Measurements from ENCODE around the gene FAM120AOS.

Gene FAM120AOS

DNA sequence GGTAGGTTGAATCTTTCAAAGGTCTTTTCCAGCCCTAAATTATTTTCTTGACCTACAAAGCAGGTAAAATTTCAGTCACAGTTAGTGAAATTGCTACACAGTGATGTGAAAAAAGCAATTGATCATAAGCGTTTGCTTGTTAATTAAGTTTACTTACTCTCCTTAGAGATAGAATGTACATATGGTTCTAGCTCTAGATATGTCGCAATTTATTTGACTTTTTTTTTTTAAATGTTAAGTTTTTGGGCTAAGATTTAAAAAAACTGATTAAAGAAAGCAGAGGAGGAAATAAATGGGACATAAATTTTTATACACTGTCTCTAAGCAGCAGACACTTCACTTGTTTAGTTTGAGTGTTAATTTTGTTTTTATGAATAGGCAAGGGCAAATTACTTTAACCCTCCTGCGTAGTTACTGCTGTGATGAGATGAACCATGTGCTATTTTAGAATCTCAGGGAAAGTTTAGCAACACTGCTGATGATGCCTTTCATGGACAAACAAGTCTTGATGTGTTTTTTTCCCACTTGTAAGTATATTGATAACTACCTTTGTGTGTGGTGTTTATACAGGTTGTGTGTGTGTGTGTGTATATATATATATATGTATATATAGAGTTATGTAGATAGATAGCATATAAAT is 38.3 kb upstream of the FAM120AOS start:
- TF ChIP-seq, protein P1, sequence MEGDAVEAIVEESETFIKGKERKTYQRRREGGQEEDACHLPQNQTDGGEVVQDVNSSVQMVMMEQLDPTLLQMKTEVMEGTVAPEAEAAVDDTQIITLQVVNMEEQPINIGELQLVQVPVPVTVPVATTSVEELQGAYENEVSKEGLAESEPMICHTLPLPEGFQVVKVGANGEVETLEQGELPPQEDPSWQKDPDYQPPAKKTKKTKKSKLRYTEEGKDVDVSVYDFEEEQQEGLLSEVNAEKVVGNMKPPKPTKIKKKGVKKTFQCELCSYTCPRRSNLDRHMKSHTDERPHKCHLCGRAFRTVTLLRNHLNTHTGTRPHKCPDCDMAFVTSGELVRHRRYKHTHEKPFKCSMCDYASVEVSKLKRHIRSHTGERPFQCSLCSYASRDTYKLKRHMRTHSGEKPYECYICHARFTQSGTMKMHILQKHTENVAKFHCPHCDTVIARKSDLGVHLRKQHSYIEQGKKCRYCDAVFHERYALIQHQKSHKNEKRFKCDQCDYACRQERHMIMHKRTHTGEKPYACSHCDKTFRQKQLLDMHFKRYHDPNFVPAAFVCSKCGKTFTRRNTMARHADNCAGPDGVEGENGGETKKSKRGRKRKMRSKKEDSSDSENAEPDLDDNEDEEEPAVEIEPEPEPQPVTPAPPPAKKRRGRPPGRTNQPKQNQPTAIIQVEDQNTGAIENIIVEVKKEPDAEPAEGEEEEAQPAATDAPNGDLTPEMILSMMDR (IDR thresholded peaks at IDR 0.05; ENCODE audit: low read depth, low read length, missing control alignments) = no peak
- DNase-seq (ENCODE audit: extremely low read depth, low read depth) = no peak
- no peak overlapping the region for H3K4me3 ChIP-seq (replicated peaks; ENCODE audit: low read depth, low read length)

DNA sequence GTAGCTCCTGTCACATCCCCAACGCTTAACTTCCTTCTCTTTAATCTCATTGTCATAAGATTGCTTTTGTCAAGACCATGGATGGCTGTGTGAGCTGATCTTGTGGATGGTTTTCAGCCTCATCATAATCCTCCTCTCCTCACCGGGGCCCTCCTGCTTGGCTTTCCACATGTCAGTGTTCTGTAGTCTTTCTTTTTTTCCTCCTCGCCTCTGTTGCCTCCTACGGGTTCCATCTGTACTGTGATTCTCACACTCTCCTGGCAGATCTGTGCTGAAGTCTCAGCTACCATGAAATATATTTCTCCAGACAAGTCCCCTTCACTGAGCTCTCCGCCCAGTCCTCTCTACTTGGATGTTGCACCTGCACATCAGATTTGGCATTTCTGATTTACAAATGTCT is 34.9 kb upstream of the FAM120AOS start:
- no peak for DNase-seq (ENCODE audit: extremely low read depth, low read depth)
- TF ChIP-seq, protein P1 (IDR thresholded peaks at IDR 0.05; ENCODE audit: low read depth, low read length, missing control alignments) = no peak
- no peak overlapping the region for H3K4me3 ChIP-seq (replicated peaks; ENCODE audit: low read depth, low read length)

DNA sequence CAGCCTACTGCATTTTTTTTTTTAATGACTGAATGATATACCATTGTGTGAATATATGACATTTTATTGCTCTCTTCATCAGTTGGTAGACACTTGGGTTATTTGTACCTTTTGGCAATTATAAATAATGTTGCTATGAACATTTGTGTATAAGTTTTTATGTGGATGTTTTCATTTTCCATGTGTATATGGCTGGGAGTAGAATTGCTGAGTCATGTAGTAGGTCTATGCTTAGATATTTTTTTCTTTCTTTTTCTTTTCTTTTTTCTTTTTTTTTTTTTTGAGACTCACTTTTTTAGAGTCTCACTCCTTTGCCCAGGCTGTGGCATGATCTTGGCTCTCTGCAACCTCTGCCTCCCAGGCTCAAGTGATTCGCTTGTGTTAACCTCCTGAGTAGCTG is 32.9 kb upstream of the FAM120AOS start:
- no peak for DNase-seq (ENCODE audit: extremely low read depth, low read depth)
- TF ChIP-seq, protein P1 (IDR thresholded peaks at IDR 0.05; ENCODE audit: low read depth, low read length, missing control alignments) = no peak
- H3K4me3 ChIP-seq (replicated peaks; ENCODE audit: low read depth, low read length) = no peak overlapping the region

DNA sequence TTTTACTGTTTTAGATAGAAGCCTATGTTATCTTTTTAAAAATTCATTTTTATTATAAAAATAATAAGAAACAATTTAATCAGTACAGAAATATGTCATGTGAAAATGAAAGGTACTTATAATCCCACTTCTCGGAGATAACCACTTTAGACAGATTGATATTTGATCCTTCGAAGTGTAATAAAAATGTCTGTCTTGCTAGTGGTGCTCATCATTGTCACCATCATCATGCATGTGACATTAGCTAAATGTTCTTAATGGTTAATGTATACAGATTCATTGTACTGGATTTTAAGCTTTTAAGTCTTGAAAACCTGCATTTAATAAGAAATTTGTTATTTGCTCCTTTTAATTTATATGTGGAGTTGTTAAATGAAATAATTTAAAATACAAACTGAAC is 30.1 kb upstream of the FAM120AOS start:
- TF ChIP-seq, protein P1 (IDR thresholded peaks at IDR 0.05; ENCODE audit: low read depth, low read length, missing control alignments) = no peak
- DNase-seq (ENCODE audit: extremely low read depth, low read depth) = no peak
- H3K4me3 ChIP-seq (replicated peaks; ENCODE audit: low read depth, low read length) = no peak overlapping the region

DNA sequence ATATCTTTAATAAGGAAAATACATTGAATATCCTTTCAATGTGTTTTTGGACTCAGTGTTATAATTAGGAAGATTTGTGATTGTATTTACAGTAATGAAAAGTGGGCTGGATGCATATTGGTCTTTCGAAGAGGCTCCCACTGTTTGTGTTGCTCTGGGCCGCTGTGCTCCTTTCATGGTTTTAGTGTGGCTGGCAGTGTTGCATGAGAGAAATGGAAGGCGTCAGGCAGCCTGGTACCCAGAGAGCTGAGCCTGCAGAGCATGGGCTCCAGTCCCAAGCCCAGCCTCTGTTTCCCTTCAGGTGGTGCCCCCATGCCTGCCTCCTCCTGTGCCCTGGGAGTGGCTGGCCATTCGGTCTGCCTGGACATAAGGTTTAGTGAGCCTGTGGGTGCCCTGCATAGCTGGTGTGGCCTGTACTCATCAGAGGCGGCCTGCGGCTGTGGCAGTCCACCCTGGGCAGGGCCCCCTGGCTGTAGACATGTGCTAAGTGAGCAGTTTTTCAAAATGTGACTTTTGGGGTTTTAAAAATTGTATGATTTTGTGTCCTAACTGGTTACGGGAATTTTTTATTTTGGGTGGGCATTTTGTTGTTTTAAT is 27.4 kb upstream of the FAM120AOS start:
- DNase-seq (ENCODE audit: extremely low read depth, low read depth) = no peak
- TF ChIP-seq, protein P1 (IDR thresholded peaks at IDR 0.05; ENCODE audit: low read depth, low read length, missing control alignments) = no peak
- no peak overlapping the region for H3K4me3 ChIP-seq (replicated peaks; ENCODE audit: low read depth, low read length)

DNA sequence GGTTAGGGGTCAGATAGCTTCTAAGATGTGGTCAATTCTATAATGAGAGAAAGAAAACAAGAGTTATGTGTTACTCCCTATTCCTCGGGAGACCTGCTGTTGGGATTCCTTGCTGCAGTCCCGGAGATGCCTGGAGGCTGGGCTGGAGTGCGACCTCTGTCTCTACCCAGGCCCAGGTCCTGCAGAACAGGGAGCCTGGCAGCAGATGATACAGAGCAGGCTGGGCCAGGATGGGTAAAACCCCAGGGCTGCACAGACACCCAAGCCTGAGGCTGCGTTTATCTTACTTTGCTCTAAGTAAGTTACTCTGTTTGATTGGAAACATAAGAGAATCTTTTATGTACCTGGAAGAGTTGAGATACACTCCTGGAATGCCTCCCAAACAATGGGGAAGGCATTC is 26.9 kb upstream of the FAM120AOS start:
- TF ChIP-seq, protein P1 (IDR thresholded peaks at IDR 0.05; ENCODE audit: low read depth, low read length, missing control alignments) = no peak

More for the DNA sequence above, 26.9 kb upstream of the FAM120AOS start:
- DNase-seq (ENCODE audit: extremely low read depth, low read depth) = no peak
- no peak overlapping the region for H3K4me3 ChIP-seq (replicated peaks; ENCODE audit: low read depth, low read length)
